Measurements from ENCODE around the gene COTL1.
"Not testable (repeated sequence)": the region's sequence is repeated elsewhere in the genome, so short reads cannot be mapped to it uniquely, and the experiment has no call there.

COTL1 gene

DNA sequence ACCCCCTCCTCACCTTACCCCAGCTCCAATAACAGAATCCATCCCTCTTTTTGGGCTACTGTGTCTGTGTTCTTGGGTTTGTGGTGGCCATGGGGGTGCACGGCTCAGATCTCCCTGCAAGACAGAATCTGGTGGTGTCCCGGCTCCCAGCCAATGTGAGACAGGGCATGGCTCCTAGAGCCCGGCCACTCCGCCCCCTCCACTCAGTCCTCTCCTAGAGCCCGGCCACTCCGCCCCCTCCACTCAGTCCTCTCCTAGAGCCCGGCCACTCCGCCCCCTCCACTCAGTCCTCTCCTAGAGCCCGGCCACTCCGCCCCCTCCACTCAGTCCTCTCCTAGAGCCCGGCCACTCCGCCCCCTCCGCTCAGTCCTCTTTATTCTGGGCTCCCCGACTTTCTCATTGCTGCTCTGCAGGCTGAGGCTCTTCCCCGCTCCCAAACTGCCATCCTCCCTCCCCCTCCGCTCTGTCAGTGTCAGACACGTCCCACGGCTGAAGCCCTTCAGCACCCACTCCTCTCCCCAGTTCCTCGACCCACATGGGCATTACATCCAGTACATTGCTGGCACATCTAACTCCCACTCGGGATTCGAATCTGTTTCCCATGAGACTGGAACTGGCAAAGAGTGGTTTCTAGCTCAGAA is 92.8 kb downstream of the COTL1 start:
- DNase-seq: not testable (repeated sequence)

DNA sequence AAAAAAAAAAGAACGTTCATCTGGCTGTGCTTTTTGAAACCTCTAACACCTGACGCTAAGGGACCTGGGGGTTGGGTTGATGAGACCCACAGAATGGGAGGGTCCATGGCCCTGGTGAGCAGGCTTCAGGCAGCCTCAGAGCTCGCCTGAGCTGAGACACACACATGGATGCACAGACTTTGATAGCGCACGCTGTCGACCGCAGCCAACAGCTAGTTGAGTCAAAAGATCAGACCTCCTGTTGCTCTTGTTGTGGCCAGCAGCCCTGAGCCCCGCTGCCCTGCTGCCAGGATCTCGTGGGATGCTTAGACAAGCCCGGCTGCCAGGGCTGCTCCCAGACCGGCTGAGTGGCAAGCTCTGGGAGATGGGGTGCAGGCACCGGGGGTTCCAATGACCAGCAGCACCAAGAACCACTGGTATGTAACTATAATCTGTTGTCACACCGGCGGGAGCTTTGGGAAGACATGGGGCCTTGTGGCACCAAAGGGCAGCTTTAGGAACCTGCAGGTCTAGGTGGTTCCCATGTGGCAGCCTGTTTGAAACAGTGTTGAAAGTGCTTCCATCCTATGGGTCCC is 93.4 kb downstream of the COTL1 start:
- no peak for DNase-seq

DNA sequence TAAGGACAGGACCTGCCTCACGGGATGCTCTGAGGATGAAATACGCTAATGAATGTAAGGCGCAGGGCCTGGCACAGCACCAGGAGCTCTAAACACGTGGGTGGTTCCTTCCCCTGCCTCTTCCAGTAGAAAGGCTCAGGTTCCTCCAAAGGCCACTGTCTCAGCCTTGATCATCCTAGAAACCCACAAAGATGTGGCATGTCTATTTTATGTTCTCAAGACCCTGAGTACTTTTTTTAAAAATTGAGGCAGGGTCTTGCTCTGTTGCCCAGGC is 96.4 kb downstream of the COTL1 start:
- DNase-seq: no peak

DNA sequence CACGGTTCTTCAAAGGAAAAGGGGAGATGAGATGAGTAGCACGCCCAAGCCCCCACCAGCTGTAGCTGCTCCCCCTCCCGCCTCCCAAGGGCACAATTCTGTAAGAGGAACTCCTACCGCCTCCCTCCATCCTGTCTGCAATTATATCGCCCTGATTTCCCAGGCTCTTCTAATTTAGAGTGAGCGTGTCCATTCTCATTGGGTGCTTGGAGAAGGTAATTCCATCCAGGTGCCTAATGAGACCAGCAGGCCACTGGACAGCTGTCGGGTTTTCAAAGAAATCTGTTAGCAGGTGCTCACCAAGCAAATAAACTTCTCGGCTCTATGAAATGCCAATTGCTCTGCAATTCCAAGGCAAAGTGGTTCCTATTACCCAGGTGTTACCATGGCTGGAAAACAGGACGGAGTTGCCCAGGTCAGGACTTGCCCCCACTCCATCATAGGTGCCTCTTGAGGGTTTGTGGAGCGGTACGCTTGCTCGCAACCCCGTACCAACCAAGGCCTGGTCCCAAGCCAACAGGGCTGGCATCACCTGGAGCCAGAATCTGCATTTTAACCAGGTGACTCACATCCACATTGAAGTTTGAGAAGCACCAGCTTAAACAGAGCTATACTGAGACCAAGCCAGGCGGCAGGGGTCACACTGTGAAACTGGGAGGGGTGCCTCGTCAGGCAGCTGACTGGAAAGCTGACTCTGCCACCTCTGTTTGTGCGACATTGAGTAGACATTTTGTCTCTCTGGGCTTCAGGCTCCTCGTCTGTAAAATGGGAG is 97.0 kb downstream of the COTL1 start:
- no peak for DNase-seq

DNA sequence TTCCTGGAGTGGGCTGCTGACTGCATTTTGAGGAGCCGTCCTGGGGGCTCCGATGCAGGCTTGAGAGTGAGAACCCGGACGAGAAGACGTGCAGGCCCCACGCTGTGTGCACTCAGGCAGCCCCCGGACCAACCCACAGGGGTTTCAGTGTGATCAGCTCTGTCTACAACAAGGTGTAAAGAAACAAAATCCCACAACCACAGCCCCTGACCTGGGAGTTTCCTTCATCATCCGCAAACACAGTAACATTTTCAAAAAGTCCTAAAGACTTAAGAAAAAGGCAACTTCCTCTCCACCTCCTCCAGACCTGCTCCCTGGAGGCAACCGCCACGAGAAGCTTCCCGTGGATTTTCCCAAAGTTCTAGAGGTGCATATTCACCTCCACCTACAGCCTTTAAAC is 98.0 kb downstream of the COTL1 start:
- DNase-seq: no peak

DNA sequence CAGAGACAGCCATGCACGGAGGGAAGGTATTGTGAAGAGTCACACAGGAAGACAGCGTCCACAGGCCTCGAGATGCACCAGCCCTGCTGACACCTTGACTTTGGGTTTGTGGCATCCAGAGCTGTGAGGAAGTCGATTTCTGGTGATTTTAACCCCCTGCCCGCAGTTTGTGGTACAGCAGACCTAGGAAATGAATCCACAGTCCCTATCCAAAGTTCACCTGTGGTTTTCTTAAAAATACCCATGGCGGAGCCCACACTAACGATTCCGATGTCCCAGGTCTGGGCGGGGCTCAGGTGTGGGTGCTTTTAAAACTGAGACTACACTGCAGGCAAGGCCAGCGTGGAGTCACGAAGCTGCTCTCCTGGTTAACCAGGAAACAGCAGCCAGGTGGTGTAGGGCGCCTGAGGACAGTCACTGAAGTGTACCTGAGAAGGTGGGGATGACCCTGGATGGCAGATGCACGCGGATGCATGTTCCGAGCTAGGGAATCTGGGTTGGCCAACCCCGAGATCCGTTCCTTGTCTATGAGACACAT is 99.0 kb downstream of the COTL1 start:
- DNase-seq: no peak

DNA sequence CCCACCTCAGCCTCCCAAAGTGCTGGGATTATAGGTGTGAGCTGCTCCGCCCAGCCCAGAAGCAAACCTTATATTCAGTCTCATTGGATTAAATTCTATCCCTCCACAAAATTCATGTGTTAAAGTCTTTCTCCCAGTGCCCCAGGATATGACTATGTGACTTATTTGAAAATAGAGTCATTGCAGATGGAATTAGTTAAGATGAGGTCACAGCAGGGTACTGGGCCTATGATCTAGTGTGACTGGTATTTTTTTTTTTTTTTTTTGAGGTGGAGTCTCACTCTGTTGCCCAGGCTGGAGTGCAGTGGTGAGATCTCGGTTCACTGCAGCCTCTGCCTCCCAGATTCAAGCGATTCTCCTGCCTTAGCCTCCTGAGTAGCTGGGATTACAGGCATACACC is 99.7 kb downstream of the COTL1 start:
- DNase-seq: not testable (repeated sequence)

DNA sequence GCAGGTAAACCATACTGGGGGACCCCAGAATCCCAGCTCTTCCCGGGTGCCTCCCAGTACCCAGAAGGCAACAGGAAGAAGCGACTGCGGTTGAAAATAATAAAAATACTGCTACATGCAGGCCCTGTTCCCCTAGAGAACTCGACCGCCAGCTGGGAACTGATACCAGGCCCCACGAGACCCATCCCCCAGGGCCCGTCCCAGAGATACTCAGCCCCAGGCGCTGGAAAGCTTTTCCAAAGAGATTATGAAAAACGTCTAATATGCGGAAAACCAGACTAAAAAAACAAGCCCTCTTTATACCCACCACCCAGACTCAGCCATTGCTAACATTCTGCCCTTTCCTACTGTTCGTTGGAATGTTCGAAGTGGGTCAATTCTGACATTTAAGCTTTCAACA is 100.5 kb downstream of the COTL1 start:
- DNase-seq: no peak
